Colonic mucosa (tissue), 4 donors: ENCODE results near the gene MBTD1. TPM values are rescaled to one million over a fixed set of nuclear protein-coding genes. Genes with fewer than 3 reads are reported as not detected.

ENCODE experiments used
- DNase-seq: peaks from one replicate; pipeline ENCODE4 v3.0.0-alpha.2; 2020
- H3K27ac ChIP-seq: fragments of 200-600 bp; one replicate; pipeline ENCODE4 v1.8.0; 2021
- H3K27me3 ChIP-seq: fragments of 200-600 bp; one replicate; pipeline ENCODE4 v1.8.0; 2021
- H3K36me3 ChIP-seq: fragments of 200-600 bp; one replicate; pipeline ENCODE4 v1.8.0; 2021
- H3K4me1 ChIP-seq: fragments of 200-600 bp; one replicate; pipeline ENCODE4 v1.8.0; 2021; ENCODE audit warnings: mild to moderate bottlenecking
- H3K4me3 ChIP-seq: fragments of 200-600 bp; one replicate; pipeline ENCODE4 v1.8.0; 2021
- H3K9ac ChIP-seq, 2 donors: one replicate each; pipeline ENCODE4 v1.7.0; 2013; ENCODE audit warnings: control low read depth in 2 of 2, low read depth in 2 of 2, low read length in 2 of 2
- H3K9me3 ChIP-seq: fragments of 200-600 bp; one replicate; pipeline ENCODE4 v1.8.0; 2021
- CTCF ChIP-seq: fragments of 200-600 bp; IDR thresholded peaks from one replicate; pipeline ENCODE4 v1.8.0; 2022; ENCODE audit warnings: antibody characterized with exemption, mild to moderate bottlenecking
- intact Hi-C: fragments of 100-400 bp; cut with DNase I; formaldehyde crosslinking; loops from one replicate; pipeline ENCODE4 v1.14.1; 2022
- total RNA-seq, 2 donors: library from RNA; stranded (reverse); fragmentation: NEBNext Ultra II Directional in 1 of 2; extraction: Animal tissue kit (Norgen Biotek cat#: 25700) in 1 of 2; gene quantifications; one replicate each; pipeline ENCODE4 v1.2.1, GENCODE V29; 2021
- donor health status: healthy.
- donor health status: DM: no; HTN: no; CAD: no.
- donor health status: DM: no; HTN: no; CAD: no.

MBTD1 gene
- total RNA-seq, 2 donors from 2014 or later = 11.3 to 14.9 TPM

DNA sequence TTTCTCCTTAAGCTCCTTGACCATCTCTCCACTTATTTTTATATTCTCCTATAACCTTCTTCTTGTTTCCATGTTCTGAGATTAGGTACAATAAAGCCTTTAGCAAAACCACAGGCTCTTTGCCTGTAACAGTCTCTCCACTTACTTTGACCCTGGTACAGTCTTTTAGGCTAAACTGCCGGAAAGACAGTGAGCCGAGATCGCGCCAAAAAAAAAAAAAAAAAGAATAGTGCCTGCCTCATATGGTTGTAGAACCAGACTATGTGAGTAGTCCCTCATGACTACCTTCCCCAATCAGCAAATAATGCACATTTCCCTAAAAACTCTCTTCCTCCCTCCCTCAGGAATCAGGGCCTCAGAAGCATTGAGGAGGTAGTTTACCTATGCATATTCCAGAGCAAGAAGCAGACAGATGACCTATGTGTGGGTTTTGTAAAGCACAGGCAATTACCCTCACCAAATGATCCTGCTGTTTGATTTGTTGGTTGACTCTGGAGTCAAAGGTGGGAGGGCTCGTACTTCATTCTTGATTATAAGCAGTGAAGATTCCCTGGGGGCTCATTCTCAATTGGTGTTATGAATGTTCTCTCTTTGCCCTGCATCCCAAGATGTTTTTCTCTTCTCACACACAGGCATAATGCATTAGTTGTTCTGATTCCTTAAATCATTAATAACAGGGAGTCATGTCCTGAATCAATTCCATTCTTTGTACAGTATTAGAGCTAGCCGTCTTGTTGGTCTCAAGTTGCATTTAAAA, 115.4 kb downstream of the MBTD1 start:
- Histone ChIP-seq H3K36me3 (no peaks in the 10 kb centered on the region), H3K4me1 (no peaks in the 10 kb centered on the region), H3K27ac (no peak overlapping the region), H3K27me3 (no peaks in the 10 kb centered on the region), H3K4me3 (no peak overlapping the region), H3K9me3 (no peaks in the 10 kb centered on the region), H3K9ac (no peak overlapping the region)
- no peak for DNase-seq
- intact Hi-C loops = no loop called here
- no peak for TF ChIP-seq CTCF

- H3K4me3 ChIP-seq = no peak overlapping the region
- H3K4me1 ChIP-seq = no peaks in the 10 kb centered on the region
- H3K27me3 ChIP-seq = no peaks in the 10 kb centered on the region
- no peaks in the 10 kb centered on the region for H3K36me3 ChIP-seq
- no peak for DNase-seq
- intact Hi-C loops = no loop called here
- TF ChIP-seq CTCF = no peak
- H3K9me3 ChIP-seq = no peaks in the 10 kb centered on the region
- H3K27ac ChIP-seq = no peak overlapping the region
- H3K9ac ChIP-seq = no peak overlapping the region
These were observed 117.3 kb downstream of the MBTD1 start for GRCh38 chr17:51142597-51142996.

GRCh38 chr17:51135956-51136355, 123.9 kb downstream of the MBTD1 start:
- DNase-seq = no peak
- Histone ChIP-seq H3K4me1 (no peaks in the 10 kb centered on the region), H3K4me3 (no peak overlapping the region), H3K27ac (no peak overlapping the region), H3K9me3 (no peaks in the 10 kb centered on the region), H3K9ac (no peak overlapping the region), H3K27me3 (no peaks in the 10 kb centered on the region), H3K36me3 (no peaks in the 10 kb centered on the region)
- intact Hi-C loops = no loop called here
- no peak for TF ChIP-seq CTCF

DNA sequence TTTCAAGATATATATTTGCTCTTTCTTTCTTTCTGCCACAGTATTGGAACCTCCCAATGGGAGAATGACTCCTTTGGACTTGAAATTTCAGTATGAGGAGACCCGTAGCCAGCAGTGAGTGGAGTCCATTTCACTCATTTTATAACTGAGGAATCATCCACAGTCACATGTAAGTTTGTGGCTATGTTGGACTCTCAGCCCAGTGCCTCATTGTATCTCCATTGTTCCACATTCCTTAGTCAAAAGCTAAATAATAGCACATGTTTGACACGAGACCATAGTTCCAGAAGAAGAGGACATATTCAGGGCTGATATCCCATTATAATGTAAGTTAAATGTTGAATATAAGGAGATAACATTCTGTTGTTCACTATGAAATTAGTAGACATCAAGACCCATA, 126.5 kb downstream of the MBTD1 start:
- Histone ChIP-seq H3K36me3 (no peaks in the 10 kb centered on the region), H3K4me3 (no peak overlapping the region), H3K9me3 (no peaks in the 10 kb centered on the region), H3K9ac (no peak overlapping the region), H3K27ac (no peak overlapping the region), H3K27me3 (no peaks in the 10 kb centered on the region), H3K4me1 (no peaks in the 10 kb centered on the region)
- no peak for TF ChIP-seq CTCF
- intact Hi-C loops = no loop called here
- DNase-seq = no peak

GRCh38 chr17:51132964-51133319, 126.9 kb downstream of the MBTD1 start:
- no peak overlapping the region for H3K4me3 ChIP-seq
- TF ChIP-seq CTCF = no peak

More at GRCh38 chr17:51132964-51133319, 126.9 kb downstream of the MBTD1 start:
- Histone ChIP-seq H3K9ac (no peak overlapping the region), H3K9me3 (no peaks in the 10 kb centered on the region), H3K27ac (peak overlapping the region; percentile 44), H3K27me3 (no peaks in the 10 kb centered on the region), H3K36me3 (no peaks in the 10 kb centered on the region), H3K4me1 (no peaks in the 10 kb centered on the region)
- DNase-seq = no peak
- intact Hi-C loops = no loop called here
